Measurements from ENCODE around the gene PCOLCE2. TPM values are rescaled to one million over a fixed set of nuclear protein-coding genes. Genes with fewer than 3 reads are reported as not detected.
A peak's percentile ranks its signal among the peaks of the same experiment; 100 is the strongest.

The PCOLCE2 gene
- total RNA-seq, 1 donor from 2014 or later, result 0.62 TPM

- DNase-seq, result no peak
These were observed 24.7 kb downstream of the PCOLCE2 start for GRCh38 chr3:142863930-142864920.

GRCh38 chr3:142863010-142863817 lies 25.7 kb downstream of the PCOLCE2 start:
- no peak for DNase-seq

- no peak for DNase-seq
These were observed 27.0 kb downstream of the PCOLCE2 start for GRCh38 chr3:142861926-142862325.

GRCh38 chr3:142858043-142858442 lies 30.8 kb downstream of the PCOLCE2 start:
- DNase-seq, result no peak

GRCh38 chr3:142857056-142857455 lies 31.8 kb downstream of the PCOLCE2 start:
- DNase-seq, result peak; percentile 6

GRCh38 chr3:142853270-142854168 lies 35.4 kb downstream of the PCOLCE2 start:
- DNase-seq, result no peak

GRCh38 chr3:142852009-142852408 lies 36.9 kb downstream of the PCOLCE2 start:
- no peak for DNase-seq

GRCh38 chr3:142850395-142851023 lies 38.4 kb downstream of the PCOLCE2 start:
- no peak for DNase-seq

- no peak for DNase-seq
These were observed 39.7 kb downstream of the PCOLCE2 start for GRCh38 chr3:142849148-142849547.

GRCh38 chr3:142846779-142847577 lies 41.9 kb downstream of the PCOLCE2 start:
- peak; percentile 19 for DNase-seq

GRCh38 chr3:142844339-142844977 lies 44.4 kb downstream of the PCOLCE2 start:
- DNase-seq, result no peak

- DNase-seq, result no peak
These were observed 49.1 kb downstream of the PCOLCE2 start for GRCh38 chr3:142839831-142840230.

GRCh38 chr3:142837526-142837925 lies 51.4 kb downstream of the PCOLCE2 start:
- DNase-seq, result no peak

- peak; percentile 81 for DNase-seq
These were observed 60.1 kb downstream of the PCOLCE2 start for GRCh38 chr3:142828703-142829305.

GRCh38 chr3:142819179-142819578 lies 69.7 kb downstream of the PCOLCE2 start:
- no peak for DNase-seq

GRCh38 chr3:142818651-142819050 lies 70.2 kb downstream of the PCOLCE2 start:
- no peak for DNase-seq

- no peak for DNase-seq
These were observed 71.0 kb downstream of the PCOLCE2 start for GRCh38 chr3:142817897-142818296.

- DNase-seq, result no peak
These were observed 71.5 kb downstream of the PCOLCE2 start for GRCh38 chr3:142817356-142817755.

- DNase-seq, result no peak
These were observed 73.1 kb downstream of the PCOLCE2 start for GRCh38 chr3:142815803-142816202.

GRCh38 chr3:142809259-142809658 lies 79.6 kb downstream of the PCOLCE2 start:
- DNase-seq, result no peak
